Measurements from ENCODE around the gene MAFB.

- no peak for TF ChIP-seq TAF1 (IDR thresholded peaks at IDR 0.05; ENCODE audit: control insufficient read depth, extremely low read depth, insufficient read depth, low read length, severe bottlenecking)
- TF ChIP-seq, protein P1, sequence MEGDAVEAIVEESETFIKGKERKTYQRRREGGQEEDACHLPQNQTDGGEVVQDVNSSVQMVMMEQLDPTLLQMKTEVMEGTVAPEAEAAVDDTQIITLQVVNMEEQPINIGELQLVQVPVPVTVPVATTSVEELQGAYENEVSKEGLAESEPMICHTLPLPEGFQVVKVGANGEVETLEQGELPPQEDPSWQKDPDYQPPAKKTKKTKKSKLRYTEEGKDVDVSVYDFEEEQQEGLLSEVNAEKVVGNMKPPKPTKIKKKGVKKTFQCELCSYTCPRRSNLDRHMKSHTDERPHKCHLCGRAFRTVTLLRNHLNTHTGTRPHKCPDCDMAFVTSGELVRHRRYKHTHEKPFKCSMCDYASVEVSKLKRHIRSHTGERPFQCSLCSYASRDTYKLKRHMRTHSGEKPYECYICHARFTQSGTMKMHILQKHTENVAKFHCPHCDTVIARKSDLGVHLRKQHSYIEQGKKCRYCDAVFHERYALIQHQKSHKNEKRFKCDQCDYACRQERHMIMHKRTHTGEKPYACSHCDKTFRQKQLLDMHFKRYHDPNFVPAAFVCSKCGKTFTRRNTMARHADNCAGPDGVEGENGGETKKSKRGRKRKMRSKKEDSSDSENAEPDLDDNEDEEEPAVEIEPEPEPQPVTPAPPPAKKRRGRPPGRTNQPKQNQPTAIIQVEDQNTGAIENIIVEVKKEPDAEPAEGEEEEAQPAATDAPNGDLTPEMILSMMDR (IDR thresholded peaks at IDR 0.05 in 2 of 3, conservative IDR thresholded peaks at IDR 0.05 in 1 of 3; ENCODE audit: insufficient read depth in 2 of 3, low read depth in 1 of 3, low read length in 3 of 3) = no peak
- TF ChIP-seq ZFPM2 (CRISPR knock-in tag; IDR thresholded peaks at IDR 0.05) = no peak
- no peak for TF ChIP-seq POLR2AphosphoS5 (IDR thresholded peaks at IDR 0.05; ENCODE audit: control insufficient read depth, insufficient read depth, low read depth, low read length)
- TF ChIP-seq BDP1 (IDR thresholded peaks at IDR 0.05; ENCODE audit: insufficient read depth, insufficient read length) = no peak
- no peak for TF ChIP-seq RFX5 (IDR thresholded peaks at IDR 0.05; ENCODE audit: low read depth, low read length)
- TF ChIP-seq TAF7 (tag; IDR thresholded peaks at IDR 0.05) = no peak
- no peak for TF ChIP-seq BHLHE40 (IDR thresholded peaks at IDR 0.05; ENCODE audit: low read length)
- TF ChIP-seq ZNF785 (CRISPR knock-in tag; IDR thresholded peaks at IDR 0.05) = no peak
- no peak for TF ChIP-seq TEAD4 (IDR thresholded peaks at IDR 0.05; ENCODE audit: low read length)
- no peak for TF ChIP-seq TEAD4 (CRISPR knock-in tag; IDR thresholded peaks at IDR 0.05; ENCODE audit: borderline replicate concordance)
- no peak for TF ChIP-seq FOXJ2 (tag; IDR thresholded peaks at IDR 0.05)
- no peak for TF ChIP-seq CHCHD3 (CRISPR knock-in tag; IDR thresholded peaks at IDR 0.05)
- TF ChIP-seq ZFP30 (CRISPR knock-in tag; IDR thresholded peaks at IDR 0.05; ENCODE audit: borderline replicate concordance) = no peak
These were observed 30.5 kb downstream of the MAFB start for GRCh38 chr20:40658509-40658908.
